H1 (cell line): ENCODE results near the gene IER5.
"Not testable (repeated sequence)": the region's sequence is repeated elsewhere in the genome, so short reads cannot be mapped to it uniquely, and the experiment has no call there.

ENCODE experiments used
- ATF3 ChIP-seq: IDR thresholded peaks from 2 replicates; pipeline ENCODE4 v1.6.1; 2011; ENCODE audit warnings: low read depth, mild to moderate bottlenecking, low read length; ENCODE audit not compliant: insufficient read depth
- CEBPB ChIP-seq: IDR thresholded peaks from 2 replicates; pipeline ENCODE4 v1.6.1; 2012; ENCODE audit warnings: low read depth, low read length
- CTCF ChIP-seq, 3 experiments: IDR thresholded peaks; 1 replicate in 2 of 3; 2 replicates in 1 of 3; pipeline versions ENCODE4 v1.5.1 to v1.6.1; 2011; ENCODE audit warnings: low read length in 3 of 3, mild to moderate bottlenecking in 3 of 3, inconsistent platforms in 2 of 3, low read depth in 1 of 3, moderate library complexity in 1 of 3; ENCODE audit not compliant: insufficient read depth in 1 of 3; ENCODE audit errors: control extremely low read depth in 1 of 3
- GABPA ChIP-seq: IDR thresholded peaks from 2 replicates; pipeline ENCODE4 v1.6.1; 2011; ENCODE audit warnings: mild to moderate bottlenecking, low read length, moderate library complexity, borderline replicate concordance; ENCODE audit not compliant: insufficient read depth
- POLR2A ChIP-seq, 2 experiments: IDR thresholded peaks; 1 replicate in 1 of 2; 2 replicates in 1 of 2; pipeline ENCODE4 v1.6.1; 2011; ENCODE audit warnings: low read depth in 2 of 2, low read length in 2 of 2, mild to moderate bottlenecking in 2 of 2; ENCODE audit errors: control extremely low read depth in 1 of 2
- USF2 ChIP-seq: IDR thresholded peaks from 2 replicates; pipeline ENCODE4 v1.6.1; 2011; ENCODE audit warnings: low read length, improper control_type of control experiment

GRCh38 chr1:181045946-181046345 is 42.6 kb upstream of the IER5 start:
- TF ChIP-seq ATF3; POLR2A (IDR thresholded peaks at IDR 0.05; ENCODE audit: control extremely low read depth in 1 of 2, low read depth in 2 of 2, low read length in 2 of 2); USF2; CTCF (IDR thresholded peaks at IDR 0.05; ENCODE audit: control extremely low read depth in 1 of 3, insufficient read depth in 1 of 3, low read depth in 1 of 3, low read length in 3 of 3); GABPA; CEBPB: not testable (repeated sequence)
